Body of pancreas (tissue), 4 donors: ENCODE results near the gene FLII. TPM values are rescaled to one million over a fixed set of nuclear protein-coding genes. Genes with fewer than 3 reads are reported as not detected.
A peak's percentile ranks its signal among the peaks of the same experiment; 100 is the strongest.

ENCODE experiments used
- ATAC-seq: fragments of 150-250 bp; one replicate; pipeline ENCODE4 v1.9.1; 2016
- DNase-seq, 4 donors: peaks; one replicate each; pipeline ENCODE4 v3.0.0-alpha.2; 2019
- H3K27ac ChIP-seq, 4 donors: fragments of 200-600 bp; sonication (generic); 1 replicate in 3 of 4; 2 replicates in 1 of 4; pipeline versions ENCODE4 v1.5.1 to v1.6.1; 2016 to 2019; ENCODE audit warnings: mild to moderate bottlenecking in 1 of 4, mixed read lengths in 1 of 4, moderate library complexity in 1 of 4
- H3K27me3 ChIP-seq, 2 donors: fragments of 200-600 bp; sonication (generic); one replicate each; pipeline ENCODE4 v1.6.0; 2016; ENCODE audit warnings: mild to moderate bottlenecking in 1 of 2
- H3K36me3 ChIP-seq, 2 donors: fragments of 200-600 bp; sonication (generic); replicated peaks in 1 of 2; 2 replicates each; pipeline ENCODE4 v1.5.1; 2016; ENCODE audit warnings: low read depth in 2 of 2; ENCODE audit not compliant: insufficient read depth in 1 of 2
- H3K4me1 ChIP-seq: fragments of 200-600 bp; sonication (generic); one replicate; pipeline ENCODE4 v1.6.0; 2016
- H3K4me3 ChIP-seq, 2 donors: fragments of 200-600 bp; sonication (generic); 1 replicate in 1 of 2; 2 replicates in 1 of 2; pipeline ENCODE4 v1.5.1; 2016 to 2019
- H3K9me3 ChIP-seq, 3 donors: fragments of 200-600 bp; sonication (generic); 1 replicate in 2 of 3; 2 replicates in 1 of 3; pipeline ENCODE4 v1.5.1; 2016
- CTCF ChIP-seq, 7 experiments: fragments of 450-650 bp in 4 of 7; fragments of 200-600 bp in 3 of 7; sonication (generic) in 3 of 7; IDR thresholded peaks; one replicate each; pipeline ENCODE4 v1.5.1; 2016 to 2019; ENCODE audit warnings: antibody characterized with exemption in 7 of 7
- POLR2A ChIP-seq, 3 donors: fragments of 450-650 bp; IDR thresholded peaks; one replicate each; pipeline ENCODE4 v1.6.1; 2016; ENCODE audit warnings: antibody characterized with exemption in 3 of 3, mild to moderate bottlenecking in 2 of 3
- WGBS, 2 donors: methylation state at CpG; one replicate each; pipeline ENCODE4 v1.1.5; 2017; 5-methylcytosine and 5-hydroxymethylcytosine counted together
- intact Hi-C: fragments of 100-400 bp; cut with DNase I; formaldehyde crosslinking; loops from one replicate; pipeline ENCODE4 v1.15.1; 2023
- total RNA-seq, 2 donors: library from RNA; depleted of rRNA; stranded (reverse); fragments of >200 nt; gene quantifications; one replicate each; pipeline ENCODE4 v1.1.0, GENCODE V29; 2016

FLII gene
- total RNA-seq, 2 donors from 2014 or later: 154 to 173 TPM

GRCh38 chr17:18206962-18207361 is 51.6 kb downstream of the FLII start:
- ATAC-seq: no peak
- Histone ChIP-seq H3K9me3 (no peaks in the 10 kb centered on the region), H3K4me3 (no peak overlapping the region), H3K36me3 (peaks cover 14 to 22% of the 10 kb centered on the region in 2 donors), H3K27ac (no peak overlapping the region), H3K4me1 (peaks cover 31% of the 10 kb centered on the region), H3K27me3 (no peaks in the 10 kb centered on the region)
- intact Hi-C loops: no loop called here
- DNase-seq: peak in 1 of 4 donors; percentile 42
- no peak for TF ChIP-seq POLR2A (IDR thresholded peaks at IDR 0.05)
- TF ChIP-seq CTCF (IDR thresholded peaks at IDR 0.05): no peak

GRCh38 chr17:18205861-18206260 is 52.7 kb downstream of the FLII start:
- ATAC-seq: no peak
- Histone ChIP-seq H3K27ac (no peak overlapping the region), H3K4me3 (no peak overlapping the region), H3K36me3 (peaks cover 14 to 22% of the 10 kb centered on the region in 2 donors), H3K9me3 (no peaks in the 10 kb centered on the region), H3K27me3 (no peaks in the 10 kb centered on the region), H3K4me1 (peaks cover 31% of the 10 kb centered on the region)
- intact Hi-C loops: no loop called here
- 50 to 61% methylated on average over 2 of the region's 2 CpGs for WGBS, 2 donors
- TF ChIP-seq CTCF (IDR thresholded peaks at IDR 0.05): no peak
- no peak for TF ChIP-seq POLR2A (IDR thresholded peaks at IDR 0.05)
- no peak for DNase-seq

GRCh38 chr17:18203308-18203707 is 55.2 kb downstream of the FLII start:
- H3K4me1 ChIP-seq: peaks cover 43% of the 10 kb centered on the region
- ATAC-seq: no peak

GRCh38 chr17:18201108-18201507 is 57.4 kb downstream of the FLII start:
- intact Hi-C loops: no loop called here
- TF ChIP-seq POLR2A (IDR thresholded peaks at IDR 0.05): no peak
- TF ChIP-seq CTCF (IDR thresholded peaks at IDR 0.05): no peak
- DNase-seq (no peak), ATAC-seq (no peak)
- H3K9me3 ChIP-seq: no peaks in the 10 kb centered on the region
- WGBS, 2 donors: 75 to 88% methylated on average over 4 of the region's 4 CpGs
- H3K27me3 ChIP-seq: no peaks in the 10 kb centered on the region
- peaks cover 49% of the 10 kb centered on the region for H3K4me1 ChIP-seq
- H3K4me3 ChIP-seq: no peak overlapping the region
- H3K27ac ChIP-seq: no peak overlapping the region
- peaks cover 0 to under 1% of the 10 kb centered on the region in 2 donors for H3K36me3 ChIP-seq

More at GRCh38 chr17:18203308-18203707, 55.2 kb downstream of the FLII start:
- Histone ChIP-seq H3K9me3 (no peaks in the 10 kb centered on the region), H3K36me3 (peaks cover 0 to 7% of the 10 kb centered on the region in 2 donors), H3K4me3 (no peak overlapping the region), H3K27ac (no peak overlapping the region), H3K27me3 (no peaks in the 10 kb centered on the region)
- no peak for DNase-seq
- WGBS, 2 donors: 66 to 73% methylated on average over 6 to 7 of the region's 7 CpGs
- intact Hi-C loops: no loop called here
- TF ChIP-seq POLR2A (IDR thresholded peaks at IDR 0.05): no peak
- TF ChIP-seq CTCF (IDR thresholded peaks at IDR 0.05): no peak

- Histone ChIP-seq H3K4me3 (no peak overlapping the region), H3K27ac (no peak overlapping the region), H3K27me3 (no peaks in the 10 kb centered on the region), H3K4me1 (peaks cover 36% of the 10 kb centered on the region), H3K36me3 (peaks cover 0 to 9% of the 10 kb centered on the region in 2 donors), H3K9me3 (no peaks in the 10 kb centered on the region)
- intact Hi-C loops: no loop called here
- ATAC-seq (no peak), DNase-seq (no peak)
- WGBS, 2 donors: 0 to 41% methylated on average over 1 to 4 of the region's 4 CpGs
- no peak for TF ChIP-seq CTCF (IDR thresholded peaks at IDR 0.05)
- TF ChIP-seq POLR2A (IDR thresholded peaks at IDR 0.05): no peak
Measured at GRCh38 chr17:18198530-18198929, 60.0 kb downstream of the FLII start.
